ENCODE data around the gene FRMD4A.

GRCh38 chr10:14014423-14014822 lies 316.3 kb downstream of the FRMD4A start:
- TF ChIP-seq, protein P1, sequence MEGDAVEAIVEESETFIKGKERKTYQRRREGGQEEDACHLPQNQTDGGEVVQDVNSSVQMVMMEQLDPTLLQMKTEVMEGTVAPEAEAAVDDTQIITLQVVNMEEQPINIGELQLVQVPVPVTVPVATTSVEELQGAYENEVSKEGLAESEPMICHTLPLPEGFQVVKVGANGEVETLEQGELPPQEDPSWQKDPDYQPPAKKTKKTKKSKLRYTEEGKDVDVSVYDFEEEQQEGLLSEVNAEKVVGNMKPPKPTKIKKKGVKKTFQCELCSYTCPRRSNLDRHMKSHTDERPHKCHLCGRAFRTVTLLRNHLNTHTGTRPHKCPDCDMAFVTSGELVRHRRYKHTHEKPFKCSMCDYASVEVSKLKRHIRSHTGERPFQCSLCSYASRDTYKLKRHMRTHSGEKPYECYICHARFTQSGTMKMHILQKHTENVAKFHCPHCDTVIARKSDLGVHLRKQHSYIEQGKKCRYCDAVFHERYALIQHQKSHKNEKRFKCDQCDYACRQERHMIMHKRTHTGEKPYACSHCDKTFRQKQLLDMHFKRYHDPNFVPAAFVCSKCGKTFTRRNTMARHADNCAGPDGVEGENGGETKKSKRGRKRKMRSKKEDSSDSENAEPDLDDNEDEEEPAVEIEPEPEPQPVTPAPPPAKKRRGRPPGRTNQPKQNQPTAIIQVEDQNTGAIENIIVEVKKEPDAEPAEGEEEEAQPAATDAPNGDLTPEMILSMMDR (conservative IDR thresholded peaks at IDR 0.05; ENCODE audit: low read depth, low read length), result no peak
- no peak for TF ChIP-seq EZH2phosphoT487 (IDR thresholded peaks at IDR 0.05; ENCODE audit: borderline replicate concordance, low read length)
